HEK293 (cell line): Measurements from ENCODE around the gene RASA2.

ENCODE experiments used
- HOXC10 ChIP-seq: sonication (generic); formaldehyde crosslinking; IDR thresholded peaks from 2 replicates; pipeline ENCODE4 v1.8.1; 2023; ENCODE audit warnings: mild to moderate bottlenecking, missing genetic modification reagents
- YY1 ChIP-seq: fragments of 450-650 bp; formaldehyde crosslinking; IDR thresholded peaks from 2 replicates; pipeline ENCODE4 v1.5.1; 2018; ENCODE audit warnings: missing biosample characterization, missing genetic modification characterization
- ZNF426 ChIP-seq: fragments of 450-650 bp; formaldehyde crosslinking; IDR thresholded peaks from 2 replicates; pipeline ENCODE4 v1.5.1; 2017; ENCODE audit warnings: missing biosample characterization, missing genetic modification characterization, mild to moderate bottlenecking, inconsistent platforms, moderate library complexity
- ZNF548 ChIP-seq: fragments of 450-650 bp; formaldehyde crosslinking; IDR thresholded peaks from 2 replicates; pipeline ENCODE4 v1.5.1; 2016; ENCODE audit warnings: missing biosample characterization, missing genetic modification characterization
- ZNF561 ChIP-seq: fragments of 450-650 bp; IDR thresholded peaks from 2 replicates; pipeline ENCODE4 v1.5.1; 2018; ENCODE audit warnings: missing biosample characterization, missing genetic modification characterization, borderline replicate concordance
- ZNF600 ChIP-seq: fragments of 450-650 bp; formaldehyde crosslinking; IDR thresholded peaks from 2 replicates; pipeline ENCODE4 v1.5.1; 2016; ENCODE audit warnings: missing biosample characterization, missing genetic modification characterization
- TF ChIP-seq, protein P1 (sequence below): fragments of 450-650 bp; formaldehyde crosslinking; IDR thresholded peaks from 2 replicates; pipeline ENCODE4 v1.5.1; 2016; ENCODE audit warnings: missing biosample characterization, missing genetic modification characterization
- TF ChIP-seq, protein P2 (sequence below): fragments of 450-650 bp; formaldehyde crosslinking; IDR thresholded peaks from 2 replicates; pipeline ENCODE4 v1.5.1; 2016; ENCODE audit warnings: missing biosample characterization, missing genetic modification characterization

DNA sequence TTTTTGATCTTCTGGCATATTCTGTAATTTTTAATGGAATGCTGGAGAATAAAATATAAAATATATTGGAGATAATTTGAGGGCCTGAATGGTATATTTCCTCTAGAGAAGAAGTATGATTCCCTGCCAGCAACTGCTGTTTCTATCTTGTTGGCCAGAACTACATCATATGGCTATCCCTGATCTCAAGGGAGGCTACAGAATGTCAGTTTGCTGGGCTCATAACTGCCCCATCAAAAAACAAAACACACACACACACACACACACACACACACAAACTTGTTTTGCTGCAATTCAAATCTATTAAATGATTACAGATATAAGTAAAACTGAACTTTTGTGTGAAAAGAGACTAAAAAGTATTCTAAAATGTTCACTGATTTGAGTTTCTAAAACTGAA is 51.0 kb downstream of the RASA2 start:
- TF ChIP-seq HOXC10 (CRISPR knock-in tag), result no peak
- no peak for TF ChIP-seq ZNF561
- no peak for TF ChIP-seq ZNF600
- TF ChIP-seq, protein P1, sequence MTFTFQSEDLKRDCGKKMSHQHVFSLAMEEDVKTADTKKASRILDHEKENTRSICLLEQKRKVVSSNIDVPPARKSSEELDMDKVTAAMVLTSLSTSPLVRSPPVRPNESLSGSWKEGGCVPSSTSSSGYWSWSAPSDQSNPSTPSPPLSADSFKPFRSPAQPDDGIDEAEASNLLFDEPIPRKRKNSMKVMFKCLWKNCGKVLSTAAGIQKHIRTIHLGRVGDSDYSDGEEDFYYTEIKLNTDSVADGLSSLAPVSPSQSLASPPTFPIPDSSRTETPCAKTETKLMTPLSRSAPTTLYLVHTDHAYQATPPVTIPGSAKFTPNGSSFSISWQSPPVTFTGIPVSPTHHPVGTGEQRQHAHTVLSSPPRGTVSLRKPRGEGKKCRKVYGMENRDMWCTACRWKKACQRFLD, result no peak
- no peak for TF ChIP-seq ZNF548 (tag by site-specific recombination)
- TF ChIP-seq, protein P2, sequence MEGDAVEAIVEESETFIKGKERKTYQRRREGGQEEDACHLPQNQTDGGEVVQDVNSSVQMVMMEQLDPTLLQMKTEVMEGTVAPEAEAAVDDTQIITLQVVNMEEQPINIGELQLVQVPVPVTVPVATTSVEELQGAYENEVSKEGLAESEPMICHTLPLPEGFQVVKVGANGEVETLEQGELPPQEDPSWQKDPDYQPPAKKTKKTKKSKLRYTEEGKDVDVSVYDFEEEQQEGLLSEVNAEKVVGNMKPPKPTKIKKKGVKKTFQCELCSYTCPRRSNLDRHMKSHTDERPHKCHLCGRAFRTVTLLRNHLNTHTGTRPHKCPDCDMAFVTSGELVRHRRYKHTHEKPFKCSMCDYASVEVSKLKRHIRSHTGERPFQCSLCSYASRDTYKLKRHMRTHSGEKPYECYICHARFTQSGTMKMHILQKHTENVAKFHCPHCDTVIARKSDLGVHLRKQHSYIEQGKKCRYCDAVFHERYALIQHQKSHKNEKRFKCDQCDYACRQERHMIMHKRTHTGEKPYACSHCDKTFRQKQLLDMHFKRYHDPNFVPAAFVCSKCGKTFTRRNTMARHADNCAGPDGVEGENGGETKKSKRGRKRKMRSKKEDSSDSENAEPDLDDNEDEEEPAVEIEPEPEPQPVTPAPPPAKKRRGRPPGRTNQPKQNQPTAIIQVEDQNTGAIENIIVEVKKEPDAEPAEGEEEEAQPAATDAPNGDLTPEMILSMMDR, result no peak
- no peak for TF ChIP-seq YY1
- no peak for TF ChIP-seq ZNF426 (tag by site-specific recombination)
